Endodermal cell (in vitro differentiated cells): ENCODE measurements around the gene ADAMTS12. TPM values are rescaled to one million over a fixed set of nuclear protein-coding genes. Genes with fewer than 3 reads are reported as not detected.
A peak's percentile ranks its signal among the peaks of the same experiment; 100 is the strongest.

Experiments
- DNase-seq: peaks from one replicate; pipeline ENCODE4 v3.0.0-alpha.2; 2017
- H3K27ac ChIP-seq: 2 replicates; pipeline ENCODE4 v1.5.1; 2013; ENCODE audit warnings: mild to moderate bottlenecking, low read depth, low read length, moderate library complexity
- H3K27me3 ChIP-seq: 2 replicates; pipeline ENCODE4 v1.6.1; 2013; ENCODE audit warnings: mild to moderate bottlenecking, low read length, moderate library complexity; ENCODE audit not compliant: insufficient read depth, control insufficient read depth, poor library complexity, severe bottlenecking
- H3K36me3 ChIP-seq: 2 replicates; pipeline ENCODE4 v1.7.0; 2013; ENCODE audit warnings: mild to moderate bottlenecking, low read length, moderate library complexity; ENCODE audit not compliant: control insufficient read depth, insufficient read depth
- H3K4me1 ChIP-seq: one replicate; pipeline ENCODE4 v1.7.0; 2013; ENCODE audit warnings: low read length; ENCODE audit not compliant: control insufficient read depth, insufficient read depth
- H3K4me3 ChIP-seq: 2 replicates; pipeline ENCODE4 v1.5.1; 2013; ENCODE audit warnings: mild to moderate bottlenecking, low read length, moderate library complexity
- H3K9ac ChIP-seq: 2 replicates; pipeline ENCODE4 v1.6.1; 2013; ENCODE audit warnings: mild to moderate bottlenecking, low read length, moderate library complexity; ENCODE audit not compliant: poor library complexity, severe bottlenecking; ENCODE audit errors: extremely low read depth
- H3K9me3 ChIP-seq: 2 replicates; pipeline ENCODE4 v1.6.1; 2013; ENCODE audit warnings: mild to moderate bottlenecking, low read length, moderate library complexity; ENCODE audit not compliant: control insufficient read depth
- H3K27ac Mint-ChIP-seq: 2 replicates; pipeline ENCODE4 v1.8.0; 2020; ENCODE audit warnings: mixed read lengths
- H3K27me3 Mint-ChIP-seq: 2 replicates; pipeline ENCODE4 v1.8.0; 2021; ENCODE audit warnings: mild to moderate bottlenecking, mixed read lengths; ENCODE audit not compliant: insufficient read depth
- H3K36me3 Mint-ChIP-seq: 2 replicates; pipeline ENCODE4 v1.8.0; 2020; ENCODE audit warnings: low read depth, mixed read lengths
- H3K4me1 Mint-ChIP-seq: 2 replicates; pipeline ENCODE4 v1.8.0; 2020; ENCODE audit warnings: mixed read lengths
- H3K4me3 Mint-ChIP-seq: 2 replicates; pipeline ENCODE4 v1.8.0; 2020; ENCODE audit warnings: mild to moderate bottlenecking, moderate library complexity, mixed read lengths
- H3K9me3 Mint-ChIP-seq: 2 replicates; pipeline ENCODE4 v1.8.0; 2020; ENCODE audit warnings: mild to moderate bottlenecking, mixed read lengths
- WGBS, 2 experiments: methylation state at CpG; one replicate each; pipeline versions ENCODE4 v1.1.5 to v1.1.7; 2013; ENCODE audit warnings: missing lambda C conversion rate in 2 of 2, mixed read lengths in 1 of 2; ENCODE audit not compliant: insufficient coverage in 1 of 2, insufficient read length in 1 of 2; 5-methylcytosine and 5-hydroxymethylcytosine counted together
- total RNA-seq, 2 donors: library from RNA; stranded (reverse); fragmentation: NEBNext Ultra II Directional in 1 of 2; extraction: Animal tissue kit (Norgen Biotek cat#: 25700) in 1 of 2; gene quantifications; 2 replicates in 1 of 2; 3 replicates in 1 of 2; pipeline ENCODE4 v1.2.1, GENCODE V29; 2021
- TF ChIP-seq, protein P1 (sequence below): fragments of 200-600 bp; sonication (generic); conservative IDR thresholded peaks from 2 replicates; pipeline ENCODE4 v1.5.0; 2021; ENCODE audit warnings: antibody characterized with exemption, mild to moderate bottlenecking

Gene ADAMTS12
- total RNA-seq, 2 donors from 2014 or later, result 80.2 to 123 TPM

DNA sequence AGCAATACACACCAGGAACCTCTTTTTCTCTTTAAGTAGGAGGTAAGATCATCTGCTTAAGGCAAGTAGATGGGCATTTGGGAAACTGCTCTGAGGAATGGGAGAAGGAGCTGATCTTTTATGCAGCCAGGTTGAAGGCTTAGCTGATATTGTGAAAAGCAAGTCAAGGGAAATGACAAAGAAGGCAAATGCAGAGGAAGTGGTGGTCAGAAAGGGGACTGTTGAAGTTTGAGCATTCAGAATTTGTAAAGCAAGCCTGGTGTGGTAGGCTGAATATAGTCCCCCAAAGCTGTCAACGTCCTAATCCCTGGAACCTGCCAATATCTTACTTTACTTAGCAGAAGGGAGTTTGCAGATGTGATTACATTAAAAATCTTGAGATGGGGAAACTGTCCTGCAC lies 128.9 kb downstream of the ADAMTS12 start:
- TF ChIP-seq, protein P1, sequence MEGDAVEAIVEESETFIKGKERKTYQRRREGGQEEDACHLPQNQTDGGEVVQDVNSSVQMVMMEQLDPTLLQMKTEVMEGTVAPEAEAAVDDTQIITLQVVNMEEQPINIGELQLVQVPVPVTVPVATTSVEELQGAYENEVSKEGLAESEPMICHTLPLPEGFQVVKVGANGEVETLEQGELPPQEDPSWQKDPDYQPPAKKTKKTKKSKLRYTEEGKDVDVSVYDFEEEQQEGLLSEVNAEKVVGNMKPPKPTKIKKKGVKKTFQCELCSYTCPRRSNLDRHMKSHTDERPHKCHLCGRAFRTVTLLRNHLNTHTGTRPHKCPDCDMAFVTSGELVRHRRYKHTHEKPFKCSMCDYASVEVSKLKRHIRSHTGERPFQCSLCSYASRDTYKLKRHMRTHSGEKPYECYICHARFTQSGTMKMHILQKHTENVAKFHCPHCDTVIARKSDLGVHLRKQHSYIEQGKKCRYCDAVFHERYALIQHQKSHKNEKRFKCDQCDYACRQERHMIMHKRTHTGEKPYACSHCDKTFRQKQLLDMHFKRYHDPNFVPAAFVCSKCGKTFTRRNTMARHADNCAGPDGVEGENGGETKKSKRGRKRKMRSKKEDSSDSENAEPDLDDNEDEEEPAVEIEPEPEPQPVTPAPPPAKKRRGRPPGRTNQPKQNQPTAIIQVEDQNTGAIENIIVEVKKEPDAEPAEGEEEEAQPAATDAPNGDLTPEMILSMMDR, result no peak
- H3K9me3 ChIP-seq, result no peaks in the 10 kb centered on the region
- 93% methylated on average over 1 of the region's 1 CpG; no CpG with 5 or more reads in 1 of the 2 experiments for WGBS, 2 experiments

DNA sequence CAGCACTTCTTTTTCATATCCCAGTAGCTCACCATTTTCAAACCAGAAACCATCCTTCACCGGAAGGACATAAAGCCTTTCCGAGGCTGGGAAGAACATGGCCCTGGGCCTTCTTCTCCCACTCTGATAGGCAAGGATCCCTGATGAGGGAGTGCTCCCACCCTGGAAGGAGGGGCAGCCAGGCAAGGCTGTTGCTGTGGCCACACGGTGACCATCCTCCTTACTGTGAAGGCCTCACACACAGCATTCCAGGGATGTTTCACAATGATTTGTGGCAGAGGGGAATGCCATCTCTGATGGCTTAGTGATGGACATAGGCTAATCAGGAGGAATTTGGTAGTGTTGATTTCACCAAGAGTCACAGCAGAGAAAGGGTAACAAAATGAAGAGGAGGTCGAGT lies 130.7 kb downstream of the ADAMTS12 start:
- H3K4me1 Mint-ChIP-seq, result peaks cover 48% of the 10 kb centered on the region
- TF ChIP-seq, protein P1, result no peak
- 74% methylated on average over 4 of the region's 4 CpGs; no CpG with 5 or more reads in 1 of the 2 experiments for WGBS, 2 experiments
- DNase-seq, result peak; percentile 80
- H3K36me3 Mint-ChIP-seq, result peaks cover 5% of the 10 kb centered on the region
- no peaks in the 10 kb centered on the region for H3K9me3 ChIP-seq
- no peak overlapping the region for H3K27ac ChIP-seq
- H3K9ac ChIP-seq, result no peak overlapping the region
- no peaks in the 10 kb centered on the region for H3K27me3 Mint-ChIP-seq
- no peaks in the 10 kb centered on the region for H3K36me3 ChIP-seq
- no peaks in the 10 kb centered on the region for H3K27me3 ChIP-seq
- H3K9me3 Mint-ChIP-seq, result no peaks in the 10 kb centered on the region
- peaks cover 4% of the 10 kb centered on the region for H3K4me1 ChIP-seq
- H3K4me3 ChIP-seq, result no peak overlapping the region
- H3K4me3 Mint-ChIP-seq, result no peak overlapping the region
- no peak overlapping the region for H3K27ac Mint-ChIP-seq

More for the DNA sequence above, 128.9 kb downstream of the ADAMTS12 start:
- Mint-ChIP-seq H3K27ac (no peak overlapping the region), H3K4me3 (no peak overlapping the region), H3K4me1 (peaks cover 50% of the 10 kb centered on the region), H3K27me3 (peaks cover 1% of the 10 kb centered on the region), H3K9me3 (no peaks in the 10 kb centered on the region), H3K36me3 (peaks cover 5% of the 10 kb centered on the region)
- Histone ChIP-seq H3K36me3 (no peaks in the 10 kb centered on the region), H3K4me3 (no peak overlapping the region), H3K4me1 (peaks cover 4% of the 10 kb centered on the region), H3K27me3 (peaks cover 10% of the 10 kb centered on the region), H3K9ac (no peak overlapping the region), H3K27ac (no peak overlapping the region)
- no peak for DNase-seq

DNA sequence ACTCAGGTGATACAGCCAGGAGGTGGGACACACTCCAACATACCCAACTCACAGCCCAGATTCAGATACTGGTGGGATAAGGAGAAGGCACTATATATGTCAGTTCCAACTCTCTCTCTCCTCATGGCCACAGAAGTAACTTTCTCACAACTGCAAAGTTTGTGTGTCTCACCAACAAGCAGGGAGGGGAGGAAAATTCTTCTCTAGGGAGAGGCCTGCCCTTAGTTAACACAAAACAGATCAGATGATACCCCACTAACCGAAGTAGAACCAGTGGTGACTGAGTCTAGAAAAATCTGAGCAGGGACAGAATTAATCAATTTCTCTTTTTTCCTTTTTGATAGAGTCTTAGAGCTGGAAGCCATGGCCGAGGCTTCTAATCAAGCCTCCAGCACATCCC lies 133.1 kb downstream of the ADAMTS12 start:
- no peak overlapping the region for H3K9ac ChIP-seq
- H3K27me3 Mint-ChIP-seq, result no peaks in the 10 kb centered on the region
- no peak overlapping the region for H3K4me3 Mint-ChIP-seq
- no peaks in the 10 kb centered on the region for H3K36me3 ChIP-seq
- no peaks in the 10 kb centered on the region for H3K27me3 ChIP-seq
- TF ChIP-seq, protein P1, result no peak
- WGBS, 2 experiments, result 83 to 100% methylated on average over 1 to 2 of the region's 2 CpGs
- H3K9me3 ChIP-seq, result no peaks in the 10 kb centered on the region
- H3K4me1 Mint-ChIP-seq, result peaks cover 28% of the 10 kb centered on the region
- H3K27ac ChIP-seq, result no peak overlapping the region
- no peak overlapping the region for H3K27ac Mint-ChIP-seq
- no peak overlapping the region for H3K4me3 ChIP-seq
- no peaks in the 10 kb centered on the region for H3K4me1 ChIP-seq
- DNase-seq, result no peak
- H3K9me3 Mint-ChIP-seq, result no peaks in the 10 kb centered on the region
- peaks cover 5% of the 10 kb centered on the region for H3K36me3 Mint-ChIP-seq
